K562 (cell line): Measurements from ENCODE around the gene HTR3C. TPM values are rescaled to one million over a fixed set of nuclear protein-coding genes. Genes with fewer than 3 reads are reported as not detected.

ENCODE experiments used
- ATAC-seq: fragments of 200-7000 bp; cut with Tn5 transposase; 3 replicates; pipeline ENCODE4 v1.9.1; 2020; ENCODE audit warnings: moderate library complexity
- BruUV-seq: library from RNA; stranded (reverse); fragments of 400-500 nt; replicated peaks from 2 replicates; lab custom pipeline; 2021; lab: Mats Ljungman, UMichigan
- CTCF ChIA-PET: fragments of 300-600 bp; formaldehyde crosslinking; extraction: SDS; loops from one replicate; lab custom pipeline; 2021; ENCODE audit warnings: low intra/inter-chr PET ratio; lab: Yijun Ruan, JAX
- POLR2A ChIA-PET: fragments of 300-600, 350-650 bp; sonication (Branson Sonifier 250); formaldehyde crosslinking; extraction: SDS; loops from one replicate; lab custom pipeline; 2021; ENCODE audit warnings: antibody characterized with exemption, inconsistent platforms; lab: Yijun Ruan, JAX
- DNase-seq, 4 experiments: peaks; one replicate each; pipeline versions ENCODE4 v3.0.0 to v3.0.0-alpha.2; 2011 to 2018; ENCODE audit warnings: low spot score in 3 of 4, mixed read lengths in 3 of 4; ENCODE audit errors: extremely low read depth in 1 of 4
- FAIRE-seq: peaks from 2 replicates; lab custom pipeline; 2011; peaks lifted over from hg19 to GRCh38; lab: Jason Lieb, UNC
- H2AFZ ChIP-seq: 2 replicates; pipeline ENCODE4 v1.6.0; 2011; ENCODE audit warnings: low read depth, low read length, control low read depth, inconsistent platforms
- H3K27ac ChIP-seq: fragments of 200-600 bp; 3 replicates; pipeline ENCODE4 v1.8.0; 2011; ENCODE audit warnings: low read depth, mild to moderate bottlenecking, control low read depth, inconsistent platforms, low read length, moderate library complexity, mixed read lengths; ENCODE audit errors: extremely low read depth
- H3K27me3 ChIP-seq, 2 experiments: fragments of 300-600 bp in 1 of 2; 2 replicates in 1 of 2; 3 replicates in 1 of 2; pipeline versions ENCODE4 v1.6.0 to v1.8.0; 2011; ENCODE audit warnings: inconsistent platforms in 2 of 2, low read length in 2 of 2, mild to moderate bottlenecking in 1 of 2, mixed read lengths in 1 of 2, moderate library complexity in 1 of 2; ENCODE audit not compliant: control insufficient read depth in 2 of 2, insufficient read depth in 2 of 2
- H3K36me3 ChIP-seq: fragments of 300-600 bp; 3 replicates; pipeline ENCODE4 v1.8.0; 2011; ENCODE audit warnings: mild to moderate bottlenecking, low read length, inconsistent platforms; ENCODE audit not compliant: control insufficient read depth, insufficient read depth
- H3K4me1 ChIP-seq, 2 experiments: fragments of 200-600 bp in 1 of 2; replicated peaks in 1 of 2; 2 replicates in 1 of 2; 3 replicates in 1 of 2; pipeline versions ENCODE4 v1.5.1 to v1.8.0; 2011; ENCODE audit warnings: inconsistent platforms in 2 of 2, low read length in 2 of 2, mild to moderate bottlenecking in 1 of 2, mixed read lengths in 1 of 2, moderate library complexity in 1 of 2; ENCODE audit not compliant: control insufficient read depth in 2 of 2, insufficient read depth in 2 of 2
- H3K4me2 ChIP-seq: 2 replicates; pipeline ENCODE4 v1.6.1; 2011; ENCODE audit warnings: low read length, control low read depth, inconsistent platforms, mixed read lengths; ENCODE audit not compliant: insufficient read depth
- H3K4me3 ChIP-seq: fragments of 200-600 bp; sonication (generic), shearing (Covaris generic); 2 replicates; pipeline ENCODE4 v1.5.1; 2016; ENCODE audit warnings: control low read depth, inconsistent platforms
- H3K79me2 ChIP-seq: fragments of 200-600 bp; 3 replicates; pipeline ENCODE4 v1.8.0; 2011; ENCODE audit warnings: low read length, inconsistent platforms; ENCODE audit not compliant: control insufficient read depth, insufficient read depth
- H3K9ac ChIP-seq, 2 experiments: 2 replicates each; pipeline versions ENCODE4 v1.6.0 to v1.6.1; 2011; ENCODE audit warnings: low read depth in 2 of 2, low read length in 2 of 2, control low read depth in 1 of 2, inconsistent platforms in 1 of 2, mild to moderate bottlenecking in 1 of 2, mixed read lengths in 1 of 2; ENCODE audit not compliant: insufficient read depth in 1 of 2
- H3K9me1 ChIP-seq: one replicate; pipeline ENCODE4 v1.6.0; 2011; ENCODE audit warnings: inconsistent platforms, mild to moderate bottlenecking, low read length, moderate library complexity; ENCODE audit not compliant: control insufficient read depth, insufficient read depth
- H3K9me3 ChIP-seq: replicated peaks from 2 replicates; pipeline ENCODE4 v1.5.1; 2011; ENCODE audit warnings: low read depth, low read length, inconsistent platforms; ENCODE audit not compliant: control insufficient read depth, insufficient read depth
- H4K20me1 ChIP-seq: replicated peaks from 2 replicates; pipeline ENCODE4 v1.6.1; 2011; ENCODE audit warnings: low read length, inconsistent platforms, mixed read lengths; ENCODE audit not compliant: control insufficient read depth, insufficient read depth
- ARNT ChIP-seq, 2 experiments: fragments of 450-650 bp; IDR thresholded peaks; 2 replicates each; pipeline ENCODE4 v1.6.1; 2016; ENCODE audit warnings: mild to moderate bottlenecking in 1 of 2
- CHD1 ChIP-seq: fragments of 200-600 bp; sonication (generic); IDR thresholded peaks from one replicate; pipeline ENCODE4 v1.6.1; 2012; ENCODE audit warnings: mild to moderate bottlenecking, moderate library complexity, low read length, inconsistent platforms
- ETV6 ChIP-seq, 3 experiments: fragments of 150-350 bp in 1 of 3; sonication (generic) in 1 of 3; formaldehyde crosslinking in 1 of 3; IDR thresholded peaks; 2 replicates each; pipeline versions ENCODE4 v1.6.1 to v1.8.0; 2014 to 2022; ENCODE audit warnings: borderline replicate concordance in 2 of 3, low read depth in 2 of 3, antibody characterized with exemption in 1 of 3, low read length in 1 of 3, mild to moderate bottlenecking in 1 of 3, missing genetic modification reagents in 1 of 3
- FOXK1 ChIP-seq: sonication (generic); formaldehyde crosslinking; IDR thresholded peaks from 2 replicates; pipeline ENCODE4 v1.8.0; 2022; ENCODE audit warnings: missing genetic modification reagents, mild to moderate bottlenecking, borderline replicate concordance
- GABPB2 ChIP-seq: fragments of 250-450 bp; sonication (Bioruptor Pico); conservative IDR thresholded peaks from 2 replicates; pipeline ENCODE4 v1.5.1; 2021; ENCODE audit warnings: mild to moderate bottlenecking
- NUFIP1 ChIP-seq: fragments of 450-650 bp; IDR thresholded peaks from 2 replicates; pipeline ENCODE4 v1.6.1; 2018; ENCODE audit not compliant: partially characterized antibody
- ZC3H8 ChIP-seq: fragments of 450-650 bp; IDR thresholded peaks from 2 replicates; pipeline ENCODE4 v1.6.1; 2017
- ZNF445 ChIP-seq: fragments of 250-450 bp; sonication (Bioruptor Pico); IDR thresholded peaks from 2 replicates; pipeline ENCODE4 v1.4.0; 2020; ENCODE audit warnings: low read depth, mild to moderate bottlenecking, moderate library complexity
- ZNF57 ChIP-seq: fragments of 450-650 bp; formaldehyde crosslinking; IDR thresholded peaks from 2 replicates; pipeline ENCODE4 v1.4.0; 2020; ENCODE audit warnings: mild to moderate bottlenecking, moderate library complexity
- ZNF644 ChIP-seq: fragments of 200-800 bp; sonication (Bioruptor generic); IDR thresholded peaks from 2 replicates; pipeline ENCODE4 v1.6.1; 2016; ENCODE audit warnings: low read depth, missing genetic modification characterization, missing compliant biosample characterization
- ZNF766 ChIP-seq: fragments of 200-800 bp; sonication (Bioruptor generic); conservative IDR thresholded peaks from 2 replicates; pipeline ENCODE4 v1.6.1; 2016; ENCODE audit warnings: missing genetic modification characterization, missing compliant biosample characterization
- WGBS: fragments of 100-300 bp; shearing (Covaris generic); methylation state at CpG from one replicate; pipeline ENCODE4 v1.1.6; 2016; ENCODE audit warnings: low coverage, mixed read lengths; ENCODE audit not compliant: insufficient coverage; ENCODE audit errors: missing lambda C conversion rate; 5-methylcytosine and 5-hydroxymethylcytosine counted together
- in situ Hi-C: fragments of 300-500 bp; cut with MboI; formaldehyde crosslinking; loops from 4 replicates; pipeline ENCODE4 v1.15.0; 2018; ENCODE audit warnings: inconsistent platforms, mixed read lengths
- intact Hi-C: fragments of 100-400 bp; cut with micrococcal nuclease; formaldehyde crosslinking; loops from 2 replicates; pipeline ENCODE4 v1.14.2; 2022
- polyA plus RNA-seq, 8 experiments: library from polyadenylated mRNA; depleted of rRNA in 4 of 8; stranded (reverse) in 5 of 8; unstranded in 3 of 8; fragments of >200 nt; fragmentation: Nextera tagmentation in 2 of 8; fragmentation: Illumina TruSeq in 1 of 8; extraction: Ambion mirVana in 2 of 8; extraction: Trizol in 1 of 8; gene quantifications; 2 replicates each; pipeline versions ENCODE4 v1.2.1 to v1.2.3, GENCODE V29; 2011 to 2014; ENCODE audit warnings: inconsistent platforms in 1 of 8, missing spikeins in 1 of 8
- total RNA-seq, 7 experiments: library from RNA; depleted of rRNA in 6 of 7; stranded (reverse); fragments of >200 nt in 6 of 7; fragmentation: Illumina TruSeq in 2 of 7; extraction: Trizol in 2 of 7; gene quantifications; 2 replicates each; pipeline versions ENCODE4 v1.2.1 to v1.2.3, GENCODE V29; 2011 to 2021; ENCODE audit warnings: low replicate concordance in 1 of 7
- TF ChIP-seq, protein P1 (sequence below): fragments of 450-650 bp; formaldehyde crosslinking; IDR thresholded peaks from 2 replicates; pipeline ENCODE4 v1.4.0; 2022; ENCODE audit warnings: missing genetic modification characterization
- TF ChIP-seq, protein P2 (sequence below): sonication (generic); formaldehyde crosslinking; IDR thresholded peaks from 2 replicates; pipeline ENCODE4 v1.8.0; 2023; ENCODE audit warnings: mild to moderate bottlenecking, missing genetic modification reagents
- TF ChIP-seq, protein P3 (sequence below), 2 experiments: fragments of 450-650 bp in 1 of 2; sonication (generic) in 1 of 2; formaldehyde crosslinking in 1 of 2; IDR thresholded peaks in 1 of 2; conservative IDR thresholded peaks in 1 of 2; 2 replicates each; pipeline versions ENCODE4 v1.6.1 to v1.8.1; 2016 to 2023; ENCODE audit warnings: mild to moderate bottlenecking in 2 of 2, moderate library complexity in 2 of 2, inconsistent platforms in 1 of 2, missing genetic modification reagents in 1 of 2
- TF ChIP-seq, protein P4 (sequence below): fragments of 250-450 bp; sonication (Bioruptor Pico); IDR thresholded peaks from 2 replicates; pipeline ENCODE4 v1.5.0; 2021

The HTR3C gene
- total and polyA plus RNA-seq, 9 of the 15 experiments (the other 6 are each of a cell fraction or from before 2014, with no cell fraction given), result 0.04 to 0.06 TPM; not detected in 7

DNA sequence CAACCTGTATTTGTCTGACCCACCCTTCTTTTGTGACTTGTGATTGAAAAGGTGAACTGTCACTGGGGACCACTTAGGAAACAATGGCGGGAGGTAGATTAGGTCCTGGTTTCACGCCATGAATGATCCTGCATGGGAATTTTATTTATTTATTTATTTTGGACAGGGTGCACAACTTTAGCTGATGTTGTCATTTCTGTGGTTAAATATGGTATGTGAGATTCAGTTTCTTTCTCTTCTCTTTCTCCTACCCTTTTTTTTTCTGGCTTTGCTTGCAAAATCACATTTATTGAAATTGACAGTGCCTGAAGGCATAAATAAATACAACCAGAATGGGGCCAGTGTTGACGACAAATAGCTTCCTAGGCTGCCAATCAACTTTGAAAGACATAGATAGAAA lies 26.0 kb downstream of the HTR3C start:
- DNase-seq (no peak), ATAC-seq (no peak), FAIRE-seq (no peak)
- Histone ChIP-seq H3K9me3 (no peaks in the 10 kb centered on the region), H3K4me1 (peaks cover 2 to 15% of the 10 kb centered on the region in 2 experiments; a peak in 2 of 5 replicates), H4K20me1 (no peaks in the 10 kb centered on the region), H3K27me3 (no peaks in the 10 kb centered on the region), H2AFZ (no peak overlapping the region), H3K27ac (no peak overlapping the region), H3K9me1 (no peaks in the 10 kb centered on the region), H3K36me3 (no peaks in the 10 kb centered on the region), H3K79me2 (no peaks in the 10 kb centered on the region), H3K9ac (no peak overlapping the region), H3K4me3 (no peak overlapping the region), H3K4me2 (no peak overlapping the region)
- in situ Hi-C loops (no loop called here), intact Hi-C loops (no loop called here)
- POLR2A ChIA-PET, result no interaction called here
- CTCF ChIA-PET, result no interaction called here
- 52% methylated on average over 3 of the region's 3 CpGs for WGBS
- BruUV-seq, result no TSS peak
- no peak for TF ChIP-seq ZC3H8
- TF ChIP-seq, protein P1, sequence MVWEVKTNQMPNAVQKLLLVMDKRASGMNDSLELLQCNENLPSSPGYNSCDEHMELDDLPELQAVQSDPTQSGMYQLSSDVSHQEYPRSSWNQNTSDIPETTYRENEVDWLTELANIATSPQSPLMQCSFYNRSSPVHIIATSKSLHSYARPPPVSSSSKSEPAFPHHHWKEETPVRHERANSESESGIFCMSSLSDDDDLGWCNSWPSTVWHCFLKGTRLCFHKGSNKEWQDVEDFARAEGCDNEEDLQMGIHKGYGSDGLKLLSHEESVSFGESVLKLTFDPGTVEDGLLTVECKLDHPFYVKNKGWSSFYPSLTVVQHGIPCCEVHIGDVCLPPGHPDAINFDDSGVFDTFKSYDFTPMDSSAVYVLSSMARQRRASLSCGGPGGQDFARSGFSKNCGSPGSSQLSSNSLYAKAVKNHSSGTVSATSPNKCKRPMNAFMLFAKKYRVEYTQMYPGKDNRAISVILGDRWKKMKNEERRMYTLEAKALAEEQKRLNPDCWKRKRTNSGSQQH (CRISPR knock-in tag), result no peak
- no peak for TF ChIP-seq ZNF57
- no peak for TF ChIP-seq ZNF766
- TF ChIP-seq, protein P2, sequence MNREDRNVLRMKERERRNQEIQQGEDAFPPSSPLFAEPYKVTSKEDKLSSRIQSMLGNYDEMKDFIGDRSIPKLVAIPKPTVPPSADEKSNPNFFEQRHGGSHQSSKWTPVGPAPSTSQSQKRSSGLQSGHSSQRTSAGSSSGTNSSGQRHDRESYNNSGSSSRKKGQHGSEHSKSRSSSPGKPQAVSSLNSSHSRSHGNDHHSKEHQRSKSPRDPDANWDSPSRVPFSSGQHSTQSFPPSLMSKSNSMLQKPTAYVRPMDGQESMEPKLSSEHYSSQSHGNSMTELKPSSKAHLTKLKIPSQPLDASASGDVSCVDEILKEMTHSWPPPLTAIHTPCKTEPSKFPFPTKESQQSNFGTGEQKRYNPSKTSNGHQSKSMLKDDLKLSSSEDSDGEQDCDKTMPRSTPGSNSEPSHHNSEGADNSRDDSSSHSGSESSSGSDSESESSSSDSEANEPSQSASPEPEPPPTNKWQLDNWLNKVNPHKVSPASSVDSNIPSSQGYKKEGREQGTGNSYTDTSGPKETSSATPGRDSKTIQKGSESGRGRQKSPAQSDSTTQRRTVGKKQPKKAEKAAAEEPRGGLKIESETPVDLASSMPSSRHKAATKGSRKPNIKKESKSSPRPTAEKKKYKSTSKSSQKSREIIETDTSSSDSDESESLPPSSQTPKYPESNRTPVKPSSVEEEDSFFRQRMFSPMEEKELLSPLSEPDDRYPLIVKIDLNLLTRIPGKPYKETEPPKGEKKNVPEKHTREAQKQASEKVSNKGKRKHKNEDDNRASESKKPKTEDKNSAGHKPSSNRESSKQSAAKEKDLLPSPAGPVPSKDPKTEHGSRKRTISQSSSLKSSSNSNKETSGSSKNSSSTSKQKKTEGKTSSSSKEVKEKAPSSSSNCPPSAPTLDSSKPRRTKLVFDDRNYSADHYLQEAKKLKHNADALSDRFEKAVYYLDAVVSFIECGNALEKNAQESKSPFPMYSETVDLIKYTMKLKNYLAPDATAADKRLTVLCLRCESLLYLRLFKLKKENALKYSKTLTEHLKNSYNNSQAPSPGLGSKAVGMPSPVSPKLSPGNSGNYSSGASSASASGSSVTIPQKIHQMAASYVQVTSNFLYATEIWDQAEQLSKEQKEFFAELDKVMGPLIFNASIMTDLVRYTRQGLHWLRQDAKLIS (CRISPR knock-in tag), result no peak
- no peak for TF ChIP-seq ETV6 (IDR thresholded peaks at IDR 0.05; ENCODE audit: borderline replicate concordance in 1 of 2, low read depth in 2 of 2, low read length in 1 of 2)
- TF ChIP-seq ETV6 (CRISPR knock-in tag; IDR thresholded peaks at IDR 0.05; ENCODE audit: borderline replicate concordance), result no peak
- TF ChIP-seq, protein P3, sequence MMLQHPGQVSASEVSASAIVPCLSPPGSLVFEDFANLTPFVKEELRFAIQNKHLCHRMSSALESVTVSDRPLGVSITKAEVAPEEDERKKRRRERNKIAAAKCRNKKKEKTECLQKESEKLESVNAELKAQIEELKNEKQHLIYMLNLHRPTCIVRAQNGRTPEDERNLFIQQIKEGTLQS (IDR thresholded peaks at IDR 0.05), result no peak
- TF ChIP-seq, protein P3 (CRISPR knock-in tag; conservative IDR thresholded peaks at IDR 0.05), result no peak
- no peak for TF ChIP-seq ZNF445 (CRISPR knock-in tag)
- TF ChIP-seq, protein P4, sequence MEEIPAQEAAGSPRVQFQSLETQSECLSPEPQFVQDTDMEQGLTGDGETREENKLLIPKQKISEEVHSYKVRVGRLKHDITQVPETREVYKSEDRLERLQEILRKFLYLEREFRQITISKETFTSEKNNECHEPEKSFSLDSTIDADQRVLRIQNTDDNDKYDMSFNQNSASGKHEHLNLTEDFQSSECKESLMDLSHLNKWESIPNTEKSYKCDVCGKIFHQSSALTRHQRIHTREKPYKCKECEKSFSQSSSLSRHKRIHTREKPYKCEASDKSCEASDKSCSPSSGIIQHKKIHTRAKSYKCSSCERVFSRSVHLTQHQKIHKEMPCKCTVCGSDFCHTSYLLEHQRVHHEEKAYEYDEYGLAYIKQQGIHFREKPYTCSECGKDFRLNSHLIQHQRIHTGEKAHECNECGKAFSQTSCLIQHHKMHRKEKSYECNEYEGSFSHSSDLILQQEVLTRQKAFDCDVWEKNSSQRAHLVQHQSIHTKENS, result no peak
- TF ChIP-seq ARNT (IDR thresholded peaks at IDR 0.05), result no peak
- TF ChIP-seq FOXK1 (CRISPR knock-in tag), result no peak
- no peak for TF ChIP-seq GABPB2 (CRISPR knock-in tag)
- no peak for TF ChIP-seq ZNF644 (tag)
- no peak for TF ChIP-seq CHD1
- TF ChIP-seq NUFIP1, result no peak
